B cell (primary cell): ENCODE measurements around the gene ATP13A1. TPM values are rescaled to one million over a fixed set of nuclear protein-coding genes. Genes with fewer than 3 reads are reported as not detected.
"Not testable (repeated sequence)": the region's sequence is repeated elsewhere in the genome, so short reads cannot be mapped to it uniquely, and the experiment has no call there.

Experiments
- ATAC-seq: fragments of 200-7000 bp; cut with Tn5 transposase; one replicate; pipeline ENCODE4 v1.10.0; 2021; ENCODE audit warnings: low read depth, mild to moderate bottlenecking, moderate number of reproducible peaks, moderate library complexity
- CTCF ChIA-PET: fragments of 350-600 bp; sonication (Branson Sonifier 250); formaldehyde crosslinking; loops from one replicate; lab custom pipeline; 2021; ENCODE audit warnings: antibody characterized with exemption, inconsistent platforms; lab: Charles Lee
- POLR2A ChIA-PET: fragments of 350-600 bp; sonication (Branson Sonifier 250); formaldehyde crosslinking; loops from one replicate; lab custom pipeline; 2021; ENCODE audit warnings: antibody characterized with exemption; lab: Charles Lee
- DNase-seq: peaks from one replicate; pipeline ENCODE4 v3.0.0; 2013
- H2AFZ ChIP-seq: 2 replicates; pipeline ENCODE4 v1.6.1; 2012; ENCODE audit warnings: mild to moderate bottlenecking, low read depth, low read length; ENCODE audit not compliant: insufficient read depth, poor library complexity, severe bottlenecking
- H3K27ac ChIP-seq, 2 donors: 1 replicate in 1 of 2; 2 replicates in 1 of 2; pipeline ENCODE4 v1.5.1; 2012 to 2013; ENCODE audit warnings: low read length in 2 of 2, mild to moderate bottlenecking in 2 of 2, moderate library complexity in 1 of 2
- H3K27me3 ChIP-seq, 4 experiments: fragments of 200-600 bp in 1 of 4; sonication (generic) in 1 of 4; replicated peaks in 1 of 4; 1 replicate in 2 of 4; 2 replicates in 2 of 4; pipeline versions ENCODE4 v1.6.1 to v1.7.0; 2013 to 2016; ENCODE audit warnings: low read length in 3 of 4, mild to moderate bottlenecking in 2 of 4, mixed read lengths in 1 of 4, moderate library complexity in 1 of 4; ENCODE audit not compliant: insufficient read depth in 4 of 4, control insufficient read depth in 3 of 4; ENCODE audit errors: control extremely low read depth in 1 of 4
- H3K36me3 ChIP-seq, 2 experiments: replicated peaks in 1 of 2; 1 replicate in 1 of 2; 2 replicates in 1 of 2; pipeline versions ENCODE4 v1.6.1 to v1.7.1; 2013; ENCODE audit warnings: low read length in 1 of 2; ENCODE audit not compliant: insufficient read depth in 2 of 2, control insufficient read depth in 1 of 2; ENCODE audit errors: control extremely low read depth in 1 of 2, extremely low read depth in 1 of 2
- H3K4me1 ChIP-seq, 2 donors: fragments of 200-600 bp in 1 of 2; sonication (generic) in 1 of 2; 1 replicate in 1 of 2; 2 replicates in 1 of 2; pipeline versions ENCODE4 v1.5.1 to v1.6.1; 2013 to 2017; ENCODE audit warnings: low read length in 2 of 2; ENCODE audit not compliant: control insufficient read depth in 2 of 2, insufficient read depth in 2 of 2
- H3K4me2 ChIP-seq: replicated peaks from 2 replicates; pipeline ENCODE3; 2012; ENCODE audit warnings: mild to moderate bottlenecking, low read depth, low read length; ENCODE audit not compliant: poor library complexity, severe bottlenecking
- H3K4me3 ChIP-seq, 5 experiments: fragments of 200-600 bp in 1 of 5; sonication (generic) in 1 of 5; 1 replicate in 3 of 5; 2 replicates in 2 of 5; pipeline versions ENCODE4 v1.5.1 to v1.7.0; 2011 to 2016; ENCODE audit warnings: low read length in 4 of 5, mild to moderate bottlenecking in 4 of 5, low read depth in 2 of 5, control low read depth in 1 of 5, moderate library complexity in 1 of 5; ENCODE audit not compliant: insufficient read depth in 1 of 5; ENCODE audit errors: control extremely low read depth in 1 of 5, extremely low read depth in 1 of 5
- H3K79me2 ChIP-seq: fragments of 200-600 bp; sonication (generic); one replicate; pipeline ENCODE4 v1.6.0; 2016; ENCODE audit warnings: low read length; ENCODE audit not compliant: control insufficient read depth, insufficient read depth
- H3K9ac ChIP-seq: fragments of 200-600 bp; sonication (generic); 2 replicates; pipeline ENCODE4 v1.6.1; 2017; ENCODE audit warnings: mild to moderate bottlenecking, low read length, moderate library complexity
- H3K9me3 ChIP-seq, 3 donors: one replicate each; pipeline versions ENCODE4 v1.6.1 to v1.7.1; 2013; ENCODE audit warnings: low read length in 2 of 3; ENCODE audit not compliant: control insufficient read depth in 2 of 3, insufficient read depth in 1 of 3; ENCODE audit errors: control extremely low read depth in 1 of 3
- H4K20me1 ChIP-seq: 2 replicates; pipeline ENCODE4 v1.6.0; 2012; ENCODE audit warnings: mild to moderate bottlenecking, low read length; ENCODE audit not compliant: insufficient read depth, control insufficient read depth, poor library complexity, severe bottlenecking
- H3K27ac Mint-ChIP-seq: one replicate; pipeline ENCODE4 v1.8.0; 2021; ENCODE audit warnings: mixed read lengths
- H3K27me3 Mint-ChIP-seq: one replicate; pipeline ENCODE4 v1.8.0; 2021; ENCODE audit warnings: mixed read lengths
- H3K4me1 Mint-ChIP-seq: one replicate; pipeline ENCODE4 v1.8.0; 2021; ENCODE audit warnings: mixed read lengths
- H3K4me3 Mint-ChIP-seq: one replicate; pipeline ENCODE4 v1.8.0; 2021; ENCODE audit warnings: mixed read lengths
- H3K9me3 Mint-ChIP-seq: one replicate; pipeline ENCODE4 v1.8.0; 2022; ENCODE audit warnings: mixed read lengths; ENCODE audit not compliant: insufficient read depth
- CTCF ChIP-seq: fragments of 200-600 bp; IDR thresholded peaks from one replicate; pipeline ENCODE4 v1.8.0; 2022; ENCODE audit warnings: antibody characterized with exemption, mild to moderate bottlenecking
- EZH2 ChIP-seq: IDR thresholded peaks from 2 replicates; pipeline ENCODE4 v1.6.1; 2012; ENCODE audit warnings: borderline replicate concordance, low read depth, mild to moderate bottlenecking, moderate library complexity, low read length; ENCODE audit not compliant: insufficient read depth, poor library complexity, severe bottlenecking
- WGBS: methylation state at CpG from one replicate; pipeline ENCODE4 v1.1.5; 2013; ENCODE audit warnings: missing lambda C conversion rate; ENCODE audit not compliant: insufficient coverage; 5-methylcytosine and 5-hydroxymethylcytosine counted together
- intact Hi-C: fragments of 100-400 bp; cut with micrococcal nuclease; formaldehyde crosslinking; loops from one replicate; pipeline ENCODE4 v1.10.0; 2022
- polyA plus RNA-seq: library from polyadenylated mRNA; depleted of rRNA; stranded (reverse); fragments of >200 nt; gene quantifications from 2 replicates; pipeline ENCODE4 v1.2.3, GENCODE V29; 2012
- total RNA-seq, 2 donors: library from RNA; stranded (reverse); fragments of 120-200 nt in 1 of 2; gene quantifications; 1 replicate in 1 of 2; 2 replicates in 1 of 2; pipeline versions ENCODE4 v1.2.3 to v1.2.4, GENCODE V29; 2013 to 2022

Gene ATP13A1
- total and polyA plus RNA-seq, 2 donors (not counting 1 experiment from before 2014, with no cell fraction given): 156 to 277 TPM

DNA sequence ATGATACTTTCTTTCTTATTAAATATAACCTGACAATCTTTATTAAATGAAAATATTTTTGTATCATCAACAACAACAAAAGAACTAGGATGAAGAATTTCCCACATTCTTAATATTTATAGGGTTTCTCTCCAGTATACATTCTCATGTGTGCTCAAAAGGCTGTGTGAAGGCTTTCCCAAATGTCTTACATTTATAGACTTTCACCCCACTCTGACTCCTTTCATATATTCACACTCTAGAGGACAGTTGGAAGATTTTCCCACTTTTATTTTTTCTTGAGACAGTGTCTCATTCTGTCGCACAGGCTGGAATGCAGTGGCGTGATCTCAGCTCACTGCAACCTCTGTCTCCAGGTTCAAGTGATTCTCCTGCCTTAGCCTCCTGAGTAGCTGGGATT lies 47.0 kb upstream of the ATP13A1 start:
- Histone ChIP-seq H4K20me1 (no peaks in the 10 kb centered on the region), H3K36me3 (peaks cover 34 to 35% of the 10 kb centered on the region in 2 experiments), H3K9me3 (peaks cover 48 to 90% (median 65%) of the 10 kb centered on the region in 3 donors), H3K4me2 (no peak overlapping the region), H3K27me3 (no peaks in the 10 kb centered on the region), H3K27ac (no peak overlapping the region), H2AFZ (no peak overlapping the region), H3K79me2 (no peaks in the 10 kb centered on the region), H3K9ac (no peak overlapping the region), H3K4me3 (no peak overlapping the region), H3K4me1 (no peaks in the 10 kb centered on the region)
- Mint-ChIP-seq H3K4me3 (no peak overlapping the region), H3K27me3 (no peaks in the 10 kb centered on the region), H3K4me1 (no peaks in the 10 kb centered on the region), H3K9me3 (peaks cover 14% of the 10 kb centered on the region), H3K27ac (no peak overlapping the region)
- ATAC-seq: no peak
- CTCF ChIA-PET: no interaction called here
- 100% methylated on average over 2 of the region's 2 CpGs for whole genome bisulfite sequencing
- intact Hi-C loops: no loop called here
- no peak for DNase-seq
- TF ChIP-seq CTCF (no peak), EZH2 (no peak)
- POLR2A ChIA-PET: no interaction called here

GRCh38 chr19:19704836-19705235 lies 41.4 kb upstream of the ATP13A1 start:
- Histone ChIP-seq H3K4me1 (no peaks in the 10 kb centered on the region), H3K4me2 (no peak overlapping the region), H3K79me2 (no peaks in the 10 kb centered on the region), H2AFZ (no peak overlapping the region), H3K36me3 (peaks cover 0 to 7% of the 10 kb centered on the region in 2 experiments), H4K20me1 (no peaks in the 10 kb centered on the region), H3K9me3 (peaks cover 10 to 73% (median 53%) of the 10 kb centered on the region in 3 donors), H3K9ac (no peak overlapping the region), H3K27me3 (no peaks in the 10 kb centered on the region), H3K27ac (no peak overlapping the region), H3K4me3 (no peak overlapping the region)
- no peaks in the 10 kb centered on the region for H3K27me3 Mint-ChIP-seq
- H3K4me3 Mint-ChIP-seq: no peak overlapping the region
- TF ChIP-seq CTCF: no peak
- TF ChIP-seq EZH2: no peak
- ATAC-seq (no peak), DNase-seq (no peak)
- CTCF ChIA-PET: no interaction called here
- POLR2A ChIA-PET: no interaction called here
- H3K4me1 Mint-ChIP-seq: no peaks in the 10 kb centered on the region
- no peak overlapping the region for H3K27ac Mint-ChIP-seq
- intact Hi-C loops: no loop called here
- H3K9me3 Mint-ChIP-seq: peaks cover 15% of the 10 kb centered on the region
- 92% methylated on average over 5 of the region's 6 CpGs for WGBS

DNA sequence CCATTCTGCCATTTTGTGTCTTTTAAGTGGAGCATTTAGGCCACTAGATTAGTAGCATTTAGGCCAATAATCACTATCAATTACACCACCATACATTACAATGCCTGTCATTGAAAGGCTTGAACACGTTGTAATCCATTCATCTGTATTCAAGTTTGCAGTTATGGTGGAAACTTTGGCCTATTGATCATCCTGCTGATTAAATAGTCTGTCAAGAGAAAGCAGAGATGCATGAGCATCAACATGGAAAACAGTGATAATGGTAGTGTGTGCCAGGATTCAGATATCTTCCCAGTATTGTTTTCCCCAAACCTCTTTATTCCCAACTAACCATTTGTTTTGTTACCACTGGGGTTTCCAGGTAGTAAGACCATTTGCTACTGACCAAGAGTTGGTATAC lies 37.0 kb upstream of the ATP13A1 start:
- H3K4me3 Mint-ChIP-seq, H3K27ac ChIP-seq, H2AFZ ChIP-seq, H3K27me3 Mint-ChIP-seq, intact Hi-C loops, POLR2A ChIA-PET, H3K4me2 ChIP-seq, H3K36me3 ChIP-seq, ATAC-seq, H3K9me3 Mint-ChIP-seq, H3K4me3 ChIP-seq, H3K79me2 ChIP-seq, H3K9ac ChIP-seq, H3K4me1 Mint-ChIP-seq, H3K4me1 ChIP-seq, DNase-seq, H3K27ac Mint-ChIP-seq, H4K20me1 ChIP-seq, H3K27me3 ChIP-seq: not testable (repeated sequence)
- peaks cover 4 to 53% (median 14%) of the 10 kb centered on the region in 3 donors for H3K9me3 ChIP-seq
- WGBS: no CpG with 5 or more reads among the region's 1 CpG
- CTCF ChIA-PET: interaction anchor here (0.6 kb wide), 1 partner anchor 864 kb away, joined by 3 read pairs; no protein-coding TSS in a partner anchor
